ENCODE results near the gene OSBP. TPM values are rescaled to one million over a fixed set of nuclear protein-coding genes. Genes with fewer than 3 reads are reported as not detected.

Gene OSBP
- total RNA-seq, 1 experiment from 2014 or later: 45.4 TPM

GRCh38 chr11:59615637-59616395 lies at the start of gene OSBP (continued):
- no peak for TF ChIP-seq STAT6 (CRISPR knock-in tag; conservative IDR thresholded peaks at IDR 0.05; ENCODE audit: low read depth)
- no peak for TF ChIP-seq NR3C1 (CRISPR knock-in tag; conservative IDR thresholded peaks at IDR 0.05; ENCODE audit: low read depth)
- no peak for TF ChIP-seq FOXP1 (CRISPR knock-in tag; IDR thresholded peaks at IDR 0.05; ENCODE audit: borderline replicate concordance)
- peak; percentile 74; the same call in 1 of the 2 replicates for TF ChIP-seq USF2 (CRISPR knock-in tag; IDR thresholded peaks at IDR 0.05)

GRCh38 chr11:59660621-59661020 lies 45.0 kb upstream of the OSBP start:
- H3K27ac Mint-ChIP-seq: peak overlapping the region; percentile 10; the same call in 1 of the 2 replicates
- no peak for ATAC-seq
- H3K27me3 Mint-ChIP-seq (ENCODE audit: low read depth): no peaks in the 10 kb centered on the region
- H3K9me3 Mint-ChIP-seq: no peaks in the 10 kb centered on the region
- ChIA-PET POLR2A (interaction anchor here (0.7 kb wide), 1 partner anchor 36 kb away, joined by 3 read pairs; no protein-coding TSS in a partner anchor), CTCF (no interaction called here)
- DNase-seq (ENCODE audit: low spot score): no peak
- peaks cover 55% of the 10 kb centered on the region for H3K36me3 Mint-ChIP-seq
- H3K4me3 Mint-ChIP-seq: no peak overlapping the region
- peaks cover 7% of the 10 kb centered on the region for H3K4me1 Mint-ChIP-seq
- TF ChIP-seq E2F1 (CRISPR knock-in tag; IDR thresholded peaks at IDR 0.05) (no peak), AR (CRISPR knock-in tag; IDR thresholded peaks at IDR 0.05) (no peak), NR2C2 (CRISPR knock-in tag; IDR thresholded peaks at IDR 0.05) (no peak), HMGA2 (CRISPR knock-in tag; IDR thresholded peaks at IDR 0.05) (no peak), NFATC4 (CRISPR knock-in tag; IDR thresholded peaks at IDR 0.05) (no peak), ZBTB21 (CRISPR knock-in tag; IDR thresholded peaks at IDR 0.05; ENCODE audit: borderline replicate concordance) (no peak), ZNF219 (CRISPR knock-in tag; IDR thresholded peaks at IDR 0.05; ENCODE audit: borderline replicate concordance) (no peak), ZNF532 (CRISPR knock-in tag; IDR thresholded peaks at IDR 0.05; ENCODE audit: borderline replicate concordance) (no peak), IRF1 (CRISPR knock-in tag; IDR thresholded peaks at IDR 0.05) (no peak), PRRX2 (CRISPR knock-in tag; IDR thresholded peaks at IDR 0.05) (no peak), ZNF671 (CRISPR knock-in tag; IDR thresholded peaks at IDR 0.05) (no peak), ZBTB43 (CRISPR knock-in tag; IDR thresholded peaks at IDR 0.05) (no peak), STAT6 (CRISPR knock-in tag; conservative IDR thresholded peaks at IDR 0.05; ENCODE audit: low read depth) (no peak), SOX15 (CRISPR knock-in tag; IDR thresholded peaks at IDR 0.05) (no peak), JAZF1 (CRISPR knock-in tag; IDR thresholded peaks at IDR 0.05) (no peak)
